HG02938 (cell line): ENCODE data around the gene P2RX7.

ENCODE experiments used
- ATAC-seq: cut with Tn5 transposase; IDR thresholded peaks from one replicate; pipeline ENCODE4 v1.9.1; 2021; ENCODE audit warnings: mild to moderate bottlenecking, moderate library complexity; ENCODE audit not compliant: unreplicated experiment

Gene P2RX7

GRCh38 chr12:121132601-121133481 is at the start of gene P2RX7:
TSS of gene P2RX7 (plus strand) at chr12:121132876. CDS start at chr12:121132971, 95 bp downstream.
- no peak for ATAC-seq

- ATAC-seq, result no peak
These were observed 48.4 kb upstream of the P2RX7 start for GRCh38 chr12:121084229-121084628.

- no peak for ATAC-seq
These were observed 47.6 kb upstream of the P2RX7 start for GRCh38 chr12:121085069-121085468.

- ATAC-seq, result no peak
These were observed 46.9 kb upstream of the P2RX7 start for GRCh38 chr12:121085506-121086353.

- no peak for ATAC-seq
These were observed 45.8 kb upstream of the P2RX7 start for GRCh38 chr12:121086781-121087295.

- no peak for ATAC-seq
These were observed 45.0 kb upstream of the P2RX7 start for GRCh38 chr12:121087467-121088194.

GRCh38 chr12:121088195-121088585 is 44.5 kb upstream of the P2RX7 start:
- ATAC-seq, result no peak

GRCh38 chr12:121089031-121089812 is 43.5 kb upstream of the P2RX7 start:
- ATAC-seq, result no peak

- ATAC-seq, result no peak
These were observed 42.8 kb upstream of the P2RX7 start for GRCh38 chr12:121089813-121090430.

GRCh38 chr12:121090586-121091514 is 41.8 kb upstream of the P2RX7 start:
- ATAC-seq, result no peak

GRCh38 chr12:121092034-121092433 is 40.6 kb upstream of the P2RX7 start:
- no peak for ATAC-seq

- ATAC-seq, result no peak
These were observed 39.2 kb upstream of the P2RX7 start for GRCh38 chr12:121093487-121093891.

- no peak for ATAC-seq
These were observed 37.0 kb upstream of the P2RX7 start for GRCh38 chr12:121095544-121096198.

GRCh38 chr12:121096199-121096798 is 36.4 kb upstream of the P2RX7 start:
- no peak for ATAC-seq

- ATAC-seq, result no peak
These were observed 32.9 kb upstream of the P2RX7 start for GRCh38 chr12:121099779-121100178.

- ATAC-seq, result no peak
These were observed 30.4 kb upstream of the P2RX7 start for GRCh38 chr12:121102307-121102706.

GRCh38 chr12:121107681-121108080 is 25.0 kb upstream of the P2RX7 start:
- ATAC-seq, result no peak

GRCh38 chr12:121108492-121108891 is 24.2 kb upstream of the P2RX7 start:
- ATAC-seq, result no peak
